WERI-Rb-1 (cell line): ENCODE measurements around the gene MAP1A.
A peak's percentile ranks its signal among the peaks of the same experiment; 100 is the strongest.

ENCODE experiments used
- DNase-seq: peaks from one replicate; pipeline ENCODE4 v3.0.0-alpha.2; 2020
- H3K27ac ChIP-seq: fragments of 250-450 bp; sonication (Bioruptor Pico); 2 replicates; pipeline ENCODE4 v1.5.1; 2020; ENCODE audit warnings: mild to moderate bottlenecking, moderate library complexity
- H3K27me3 ChIP-seq: fragments of 250-450 bp; sonication (Bioruptor Pico); 2 replicates; pipeline ENCODE4 v1.5.1; 2021; ENCODE audit warnings: mild to moderate bottlenecking, low read depth, moderate library complexity; ENCODE audit not compliant: insufficient read depth, severe bottlenecking
- H3K36me3 ChIP-seq: fragments of 250-450 bp; sonication (Bioruptor Pico); 2 replicates; pipeline ENCODE4 v1.5.1; 2020; ENCODE audit warnings: mild to moderate bottlenecking, moderate library complexity
- H3K4me3 ChIP-seq: 2 replicates; pipeline ENCODE4 v1.5.1; 2011; ENCODE audit warnings: low read depth, mild to moderate bottlenecking, control low read depth, low read length
- H3K9me3 ChIP-seq: fragments of 250-450 bp; sonication (Bioruptor Pico); 2 replicates; pipeline ENCODE4 v1.5.1; 2021; ENCODE audit warnings: mild to moderate bottlenecking, moderate library complexity; ENCODE audit not compliant: severe bottlenecking
- TF ChIP-seq, protein P1 (sequence below): IDR thresholded peaks from 2 replicates; pipeline ENCODE4 v1.5.1; 2011; ENCODE audit warnings: low read depth, mild to moderate bottlenecking, control low read depth, inconsistent platforms, low read length

MAP1A gene

DNA sequence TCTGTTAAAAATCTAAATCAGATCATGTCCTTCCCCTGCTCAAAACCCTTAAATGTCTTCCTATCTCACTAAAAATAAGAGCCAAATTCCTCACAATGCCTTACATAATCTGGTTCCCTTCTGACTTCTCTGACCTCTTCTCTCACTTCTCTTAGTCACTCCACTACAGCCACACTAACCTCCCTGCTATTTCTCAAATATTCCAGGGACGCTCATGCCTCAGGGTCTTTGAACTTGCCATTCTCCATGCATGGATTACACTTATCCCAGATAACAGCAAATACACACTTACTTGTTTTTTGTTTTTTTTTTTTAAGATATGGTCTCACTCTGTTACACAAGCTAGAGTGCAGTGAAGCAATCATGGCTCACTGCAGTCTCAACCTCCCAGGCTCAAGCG lies 33.0 kb upstream of the MAP1A start:
- TF ChIP-seq, protein P1, sequence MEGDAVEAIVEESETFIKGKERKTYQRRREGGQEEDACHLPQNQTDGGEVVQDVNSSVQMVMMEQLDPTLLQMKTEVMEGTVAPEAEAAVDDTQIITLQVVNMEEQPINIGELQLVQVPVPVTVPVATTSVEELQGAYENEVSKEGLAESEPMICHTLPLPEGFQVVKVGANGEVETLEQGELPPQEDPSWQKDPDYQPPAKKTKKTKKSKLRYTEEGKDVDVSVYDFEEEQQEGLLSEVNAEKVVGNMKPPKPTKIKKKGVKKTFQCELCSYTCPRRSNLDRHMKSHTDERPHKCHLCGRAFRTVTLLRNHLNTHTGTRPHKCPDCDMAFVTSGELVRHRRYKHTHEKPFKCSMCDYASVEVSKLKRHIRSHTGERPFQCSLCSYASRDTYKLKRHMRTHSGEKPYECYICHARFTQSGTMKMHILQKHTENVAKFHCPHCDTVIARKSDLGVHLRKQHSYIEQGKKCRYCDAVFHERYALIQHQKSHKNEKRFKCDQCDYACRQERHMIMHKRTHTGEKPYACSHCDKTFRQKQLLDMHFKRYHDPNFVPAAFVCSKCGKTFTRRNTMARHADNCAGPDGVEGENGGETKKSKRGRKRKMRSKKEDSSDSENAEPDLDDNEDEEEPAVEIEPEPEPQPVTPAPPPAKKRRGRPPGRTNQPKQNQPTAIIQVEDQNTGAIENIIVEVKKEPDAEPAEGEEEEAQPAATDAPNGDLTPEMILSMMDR = no peak
- Histone ChIP-seq H3K4me3 (no peak overlapping the region), H3K27ac (no peak overlapping the region), H3K9me3 (no peaks in the 10 kb centered on the region), H3K36me3 (peaks cover 77% of the 10 kb centered on the region), H3K27me3 (no peaks in the 10 kb centered on the region)
- DNase-seq = no peak

DNA sequence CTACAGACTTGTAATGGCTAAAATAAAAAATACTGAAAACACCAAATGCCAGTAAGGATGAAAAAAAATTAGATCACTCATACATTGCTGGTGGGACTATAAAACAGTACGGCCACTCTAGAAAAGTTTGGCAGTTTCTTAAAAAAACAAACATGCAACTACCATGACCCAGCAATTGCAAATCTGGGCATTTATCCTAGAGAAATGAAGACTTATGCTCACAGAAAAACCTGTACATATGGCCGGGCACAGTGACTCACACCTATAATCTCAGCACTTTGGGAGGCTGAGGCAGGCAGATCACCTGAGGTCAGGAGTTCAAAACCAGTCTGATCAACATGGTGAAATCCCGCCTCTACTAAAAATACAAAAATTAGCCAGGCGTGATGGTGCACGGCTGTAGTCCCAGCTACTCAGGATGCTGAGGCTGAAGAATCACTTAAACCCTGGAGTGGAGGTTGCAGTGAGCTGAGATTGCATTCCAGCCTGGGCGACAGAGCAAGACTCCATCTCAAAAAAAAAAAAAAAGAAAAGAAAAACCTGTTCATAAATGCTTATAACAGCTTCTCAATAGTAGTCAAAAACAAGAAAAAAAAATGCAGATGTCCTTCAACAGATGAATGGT lies 30.0 kb upstream of the MAP1A start:
- H3K4me3 ChIP-seq = no peak overlapping the region
- no peak overlapping the region for H3K27ac ChIP-seq
- H3K27me3 ChIP-seq = no peaks in the 10 kb centered on the region
- H3K9me3 ChIP-seq = no peaks in the 10 kb centered on the region
- TF ChIP-seq, protein P1 = no peak
- no peak for DNase-seq
- H3K36me3 ChIP-seq = peaks cover 79% of the 10 kb centered on the region

DNA sequence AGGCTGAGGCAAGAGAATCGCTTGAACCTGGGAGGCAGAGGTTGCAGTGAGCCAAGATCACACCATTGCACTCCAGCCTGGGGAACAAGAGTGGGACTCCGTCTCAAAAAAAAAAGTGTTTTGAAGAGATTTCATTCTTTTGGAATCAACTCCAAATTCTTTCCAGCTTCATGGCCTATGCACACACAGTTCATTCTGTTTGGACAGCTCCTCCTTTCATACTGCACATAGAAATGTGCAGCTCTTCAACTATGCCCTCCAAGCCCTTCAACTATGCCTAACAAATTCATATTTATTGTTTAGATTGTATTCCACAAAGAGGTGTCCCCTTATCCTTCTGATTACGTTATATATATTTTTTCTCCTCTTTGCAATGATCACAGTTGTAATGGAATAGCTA lies 28.6 kb upstream of the MAP1A start:
- DNase-seq = no peak
- Histone ChIP-seq H3K9me3 (no peaks in the 10 kb centered on the region), H3K27me3 (no peaks in the 10 kb centered on the region), H3K27ac (no peak overlapping the region), H3K36me3 (peaks cover 69% of the 10 kb centered on the region), H3K4me3 (no peak overlapping the region)
- TF ChIP-seq, protein P1 = no peak

DNA sequence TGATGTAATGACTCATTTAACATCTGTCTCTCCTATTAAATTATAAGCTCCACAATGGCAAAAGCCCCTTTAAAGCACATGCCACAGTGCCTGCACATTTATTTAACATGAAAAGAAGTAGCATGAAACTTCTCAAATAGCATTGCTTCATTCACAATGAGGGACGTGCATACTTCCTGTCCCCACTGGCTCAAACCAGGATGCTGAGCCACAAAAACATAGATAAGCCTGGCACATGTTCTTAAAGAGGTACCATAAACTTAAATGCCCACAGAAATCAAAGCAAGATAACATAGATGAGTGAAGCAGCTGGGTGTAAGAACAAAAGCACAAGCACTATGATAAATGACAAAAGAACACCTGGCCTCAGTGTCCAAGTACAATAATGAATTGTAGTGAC lies 28.2 kb upstream of the MAP1A start:
- TF ChIP-seq, protein P1 = no peak
- H3K4me3 ChIP-seq = no peak overlapping the region
- no peak overlapping the region for H3K27ac ChIP-seq
- H3K9me3 ChIP-seq = no peaks in the 10 kb centered on the region
- no peak for DNase-seq
- H3K36me3 ChIP-seq = peaks cover 65% of the 10 kb centered on the region
- H3K27me3 ChIP-seq = no peaks in the 10 kb centered on the region

DNA sequence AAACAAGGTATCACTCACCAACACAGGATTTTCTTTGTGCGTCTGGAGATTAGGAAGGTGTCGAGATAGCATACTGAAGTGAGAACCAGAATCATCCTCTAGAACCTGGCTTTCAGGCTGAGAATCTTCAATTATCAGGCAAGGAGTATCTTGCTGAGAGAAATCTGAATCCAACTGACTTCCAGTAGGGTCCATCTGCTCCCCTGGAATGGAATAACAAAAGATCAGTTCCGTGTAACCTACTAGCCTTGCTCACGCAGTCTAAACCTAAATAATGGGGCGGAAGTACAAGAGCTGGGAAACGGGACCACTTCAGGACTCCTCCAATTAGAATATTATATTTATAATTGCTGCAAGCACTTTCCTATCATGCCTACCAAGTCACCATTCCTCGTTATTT lies 25.1 kb upstream of the MAP1A start:
- H3K36me3 ChIP-seq = peaks cover 43% of the 10 kb centered on the region
- no peaks in the 10 kb centered on the region for H3K9me3 ChIP-seq
- DNase-seq = no peak
- no peaks in the 10 kb centered on the region for H3K27me3 ChIP-seq
- TF ChIP-seq, protein P1 = no peak
- H3K27ac ChIP-seq = peak overlapping the region; percentile 80
- peak overlapping the region; percentile 92 for H3K4me3 ChIP-seq
